Hepatocyte (in vitro differentiated cells): Measurements from ENCODE around the gene KCNMA1. TPM values are rescaled to one million over a fixed set of nuclear protein-coding genes. Genes with fewer than 3 reads are reported as not detected.

ENCODE experiments used
- DNase-seq: peaks from one replicate; pipeline ENCODE4 v3.0.0-alpha.2; 2016; ENCODE audit warnings: low spot score
- H2AFZ ChIP-seq: fragments of 200-600 bp; sonication (generic); 2 replicates; pipeline ENCODE4 v1.6.0; 2016; ENCODE audit warnings: antibody characterized with exemption, mild to moderate bottlenecking
- H3K27ac ChIP-seq: fragments of 200-600 bp; sonication (generic); 2 replicates; pipeline ENCODE4 v1.5.1; 2016; ENCODE audit warnings: mild to moderate bottlenecking
- H3K27me3 ChIP-seq: fragments of 200-600 bp; sonication (generic); 2 replicates; pipeline ENCODE4 v1.6.1; 2016
- H3K36me3 ChIP-seq: fragments of 200-600 bp; sonication (generic); replicated peaks from 2 replicates; pipeline ENCODE4 v1.5.1; 2016; ENCODE audit warnings: low read depth; ENCODE audit not compliant: insufficient read depth
- H3K4me1 ChIP-seq: fragments of 200-600 bp; sonication (generic); 2 replicates; pipeline ENCODE4 v1.5.1; 2016; ENCODE audit warnings: mild to moderate bottlenecking, moderate library complexity; ENCODE audit not compliant: insufficient read depth
- H3K4me2 ChIP-seq: fragments of 200-600 bp; sonication (generic); 2 replicates; pipeline ENCODE4 v1.6.0; 2016
- H3K4me3 ChIP-seq: fragments of 200-600 bp; sonication (generic); 2 replicates; pipeline ENCODE4 v1.5.1; 2016; ENCODE audit warnings: mild to moderate bottlenecking
- H3K79me2 ChIP-seq: fragments of 200-600 bp; sonication (generic); 2 replicates; pipeline ENCODE4 v1.6.0; 2017; ENCODE audit warnings: mild to moderate bottlenecking
- H3K9me2 ChIP-seq: fragments of 200-600 bp; sonication (generic); replicated peaks from 2 replicates; pipeline ENCODE4 v1.6.0; 2017; ENCODE audit warnings: mild to moderate bottlenecking; ENCODE audit not compliant: insufficient read depth
- H3K9me3 ChIP-seq: fragments of 200-600 bp; sonication (generic); 2 replicates; pipeline ENCODE4 v1.5.1; 2016; ENCODE audit warnings: low read depth, mild to moderate bottlenecking
- H4K20me1 ChIP-seq: fragments of 200-600 bp; sonication (generic); 2 replicates; pipeline ENCODE4 v1.6.0; 2016; ENCODE audit warnings: mild to moderate bottlenecking; ENCODE audit not compliant: insufficient read depth, poor library complexity, severe bottlenecking
- EZH2 ChIP-seq: fragments of 200-600 bp; sonication (generic); IDR thresholded peaks from 2 replicates; pipeline ENCODE4 v1.6.1; 2016; ENCODE audit warnings: antibody characterized with exemption, mild to moderate bottlenecking, borderline replicate concordance
- EZH2phosphoT487 ChIP-seq: fragments of 200-600 bp; sonication (generic); IDR thresholded peaks from one replicate; pipeline ENCODE4 v1.6.1; 2018; ENCODE audit warnings: antibody characterized with exemption, mild to moderate bottlenecking, low read depth, moderate library complexity; ENCODE audit not compliant: unreplicated experiment, severe bottlenecking
- whole genome bisulfite sequencing: methylation state at CpG from one replicate; pipeline ENCODE4 v1.1.6; 2016; ENCODE audit warnings: low lambda C conversion rate; ENCODE audit errors: missing lambda C conversion rate; 5-methylcytosine and 5-hydroxymethylcytosine counted together
- polyA plus RNA-seq: library from polyadenylated mRNA; unstranded; fragments of >200 nt; fragmentation: Nextera tagmentation; extraction: Ambion mirVana; gene quantifications from 2 replicates; pipeline ENCODE4 v1.2.1, GENCODE V29; 2016
- total RNA-seq: library from RNA; depleted of rRNA; stranded (reverse); fragments of >200 nt; gene quantifications from 2 replicates; pipeline ENCODE4 v1.2.3, GENCODE V29; 2014
- TF ChIP-seq, protein P1 (sequence below): fragments of 200-600 bp; sonication (generic); IDR thresholded peaks from 2 replicates; pipeline ENCODE4 v1.5.1; 2016; ENCODE audit warnings: antibody characterized with exemption, mild to moderate bottlenecking; ENCODE audit not compliant: poor library complexity

The KCNMA1 gene
- total and polyA plus RNA-seq, 2 experiments from 2014 or later: 42.6 to 73.3 TPM

DNA sequence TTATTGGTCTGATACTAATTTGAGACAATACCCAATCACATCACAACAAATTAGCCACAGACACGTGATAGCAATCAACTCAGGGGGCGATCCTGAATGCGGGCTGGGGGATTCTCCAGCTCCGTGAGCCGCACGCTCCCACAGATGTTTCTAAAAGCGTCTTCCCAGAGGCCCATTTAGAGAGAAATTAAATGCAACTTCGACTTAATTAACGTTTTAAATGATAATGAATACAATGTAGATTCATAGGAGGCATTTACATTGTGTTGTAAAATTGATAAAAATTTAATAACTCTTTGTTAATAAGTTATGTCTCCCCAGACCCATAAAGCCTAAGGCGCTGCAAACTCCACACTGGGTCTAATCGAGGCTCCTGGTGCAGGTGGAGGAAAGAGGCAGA is 642.6 kb downstream of the KCNMA1 start:
- no peaks in the 10 kb centered on the region for H3K79me2 ChIP-seq
- 92% methylated on average over 11 of the region's 11 CpGs for WGBS
- TF ChIP-seq, protein P1, sequence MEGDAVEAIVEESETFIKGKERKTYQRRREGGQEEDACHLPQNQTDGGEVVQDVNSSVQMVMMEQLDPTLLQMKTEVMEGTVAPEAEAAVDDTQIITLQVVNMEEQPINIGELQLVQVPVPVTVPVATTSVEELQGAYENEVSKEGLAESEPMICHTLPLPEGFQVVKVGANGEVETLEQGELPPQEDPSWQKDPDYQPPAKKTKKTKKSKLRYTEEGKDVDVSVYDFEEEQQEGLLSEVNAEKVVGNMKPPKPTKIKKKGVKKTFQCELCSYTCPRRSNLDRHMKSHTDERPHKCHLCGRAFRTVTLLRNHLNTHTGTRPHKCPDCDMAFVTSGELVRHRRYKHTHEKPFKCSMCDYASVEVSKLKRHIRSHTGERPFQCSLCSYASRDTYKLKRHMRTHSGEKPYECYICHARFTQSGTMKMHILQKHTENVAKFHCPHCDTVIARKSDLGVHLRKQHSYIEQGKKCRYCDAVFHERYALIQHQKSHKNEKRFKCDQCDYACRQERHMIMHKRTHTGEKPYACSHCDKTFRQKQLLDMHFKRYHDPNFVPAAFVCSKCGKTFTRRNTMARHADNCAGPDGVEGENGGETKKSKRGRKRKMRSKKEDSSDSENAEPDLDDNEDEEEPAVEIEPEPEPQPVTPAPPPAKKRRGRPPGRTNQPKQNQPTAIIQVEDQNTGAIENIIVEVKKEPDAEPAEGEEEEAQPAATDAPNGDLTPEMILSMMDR: no peak
- no peak for TF ChIP-seq EZH2phosphoT487
- no peak for TF ChIP-seq EZH2

DNA sequence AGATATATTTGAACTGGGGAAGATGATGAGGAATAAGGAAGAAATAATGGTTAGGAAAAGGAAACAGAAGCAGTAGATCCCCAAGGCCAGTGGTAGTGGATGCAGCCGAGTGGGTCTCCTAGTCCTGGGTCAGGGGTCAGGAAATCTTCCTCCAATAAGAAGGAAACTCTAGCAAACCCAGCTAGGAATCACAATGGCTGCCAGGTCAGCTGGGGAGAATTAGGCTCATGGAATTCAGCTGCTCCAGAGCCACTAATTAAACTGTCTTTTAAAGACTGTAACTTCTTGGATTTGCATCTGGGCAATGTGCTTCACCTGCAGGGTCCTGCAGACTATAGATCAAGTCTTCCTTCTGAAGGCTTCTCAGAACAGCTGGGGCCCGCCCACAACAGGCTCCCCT is 644.4 kb downstream of the KCNMA1 start:
- no peak for DNase-seq
- Histone ChIP-seq H3K4me3 (no peak overlapping the region), H3K4me1 (no peaks in the 10 kb centered on the region), H3K79me2 (no peaks in the 10 kb centered on the region), H3K9me2 (no peaks in the 10 kb centered on the region), H2AFZ (no peak overlapping the region), H4K20me1 (no peaks in the 10 kb centered on the region), H3K9me3 (no peaks in the 10 kb centered on the region), H3K27ac (no peak overlapping the region), H3K27me3 (no peaks in the 10 kb centered on the region), H3K4me2 (no peak overlapping the region), H3K36me3 (no peaks in the 10 kb centered on the region)
- WGBS: 100% methylated on average over 2 of the region's 2 CpGs
- TF ChIP-seq, protein P1: no peak

More for the DNA sequence above, 642.6 kb downstream of the KCNMA1 start:
- no peaks in the 10 kb centered on the region for H3K4me1 ChIP-seq
- no peak overlapping the region for H3K4me3 ChIP-seq
- H3K9me2 ChIP-seq: no peaks in the 10 kb centered on the region
- H3K27ac ChIP-seq: no peak overlapping the region
- H3K36me3 ChIP-seq: no peaks in the 10 kb centered on the region
- H2AFZ ChIP-seq: no peak overlapping the region
- H4K20me1 ChIP-seq: no peaks in the 10 kb centered on the region
- H3K9me3 ChIP-seq: no peaks in the 10 kb centered on the region
- no peak overlapping the region for H3K4me2 ChIP-seq
- DNase-seq: no peak
- H3K27me3 ChIP-seq: no peaks in the 10 kb centered on the region

DNA sequence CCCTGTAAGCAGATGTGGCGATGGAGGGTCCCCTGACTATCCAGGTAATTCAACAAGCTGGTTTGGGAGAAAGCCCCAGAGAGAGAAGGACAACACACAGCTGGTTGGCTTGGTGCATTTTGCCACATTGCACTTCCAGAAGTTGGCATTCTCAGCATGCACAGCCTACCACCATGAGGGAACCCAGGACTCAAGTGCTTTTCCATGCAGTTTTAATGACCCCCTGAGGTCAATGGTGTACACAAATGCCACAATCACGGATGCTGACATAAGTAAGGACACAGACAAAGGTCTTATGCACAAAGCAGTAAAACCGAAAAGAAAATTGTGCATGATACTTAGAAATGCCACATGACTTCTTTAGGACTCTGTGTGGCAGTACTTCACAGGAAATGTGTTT is 645.1 kb downstream of the KCNMA1 start:
- Histone ChIP-seq H3K4me3 (no peak overlapping the region), H3K27me3 (no peaks in the 10 kb centered on the region), H3K27ac (no peak overlapping the region), H3K79me2 (no peaks in the 10 kb centered on the region), H2AFZ (no peak overlapping the region), H3K36me3 (no peaks in the 10 kb centered on the region), H3K9me3 (no peaks in the 10 kb centered on the region), H3K4me1 (no peaks in the 10 kb centered on the region), H3K9me2 (no peaks in the 10 kb centered on the region), H3K4me2 (no peak overlapping the region), H4K20me1 (no peaks in the 10 kb centered on the region)
- no peak for DNase-seq
- TF ChIP-seq EZH2: no peak
- TF ChIP-seq, protein P1: no peak
- no peak for TF ChIP-seq EZH2phosphoT487
- WGBS: 91% methylated on average over 3 of the region's 3 CpGs

DNA sequence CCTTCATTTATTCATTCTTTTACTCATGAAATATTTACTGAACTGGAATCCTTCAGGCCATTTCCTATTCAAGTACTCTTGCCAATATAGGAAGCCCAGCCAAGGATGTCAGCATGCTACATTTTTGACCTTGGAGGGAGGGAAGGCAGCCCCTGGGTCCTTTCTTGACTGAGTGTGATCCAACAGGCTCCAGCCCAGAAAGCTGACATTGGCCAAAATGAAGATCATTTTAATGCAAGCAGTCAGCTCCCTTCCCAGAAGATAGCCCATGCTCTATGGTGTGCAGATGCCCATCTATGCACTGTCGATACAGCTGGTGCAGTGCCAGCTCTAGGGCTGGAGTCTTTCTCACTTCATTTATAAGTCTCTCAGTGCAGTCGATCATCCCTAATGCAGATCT is 646.0 kb downstream of the KCNMA1 start:
- H3K27ac ChIP-seq: no peak overlapping the region
- no peak overlapping the region for H3K4me3 ChIP-seq
- no peak for DNase-seq
- H3K9me2 ChIP-seq: no peaks in the 10 kb centered on the region
- H2AFZ ChIP-seq: no peak overlapping the region
- H3K27me3 ChIP-seq: no peaks in the 10 kb centered on the region
- H3K36me3 ChIP-seq: no peaks in the 10 kb centered on the region
- H3K4me2 ChIP-seq: no peak overlapping the region
- TF ChIP-seq EZH2 (no peak), EZH2phosphoT487 (no peak)
- TF ChIP-seq, protein P1: no peak
- no peaks in the 10 kb centered on the region for H3K9me3 ChIP-seq
- H4K20me1 ChIP-seq: no peaks in the 10 kb centered on the region
- WGBS: 68% methylated on average over 2 of the region's 2 CpGs
- H3K4me1 ChIP-seq: no peaks in the 10 kb centered on the region
- H3K79me2 ChIP-seq: no peaks in the 10 kb centered on the region
